GM06990 (cell line): ENCODE measurements around the gene DDX10.

Experiments used
- DNase-seq: peaks from one replicate; pipeline ENCODE4 v3.0.0-alpha.2; 2011; ENCODE audit not compliant: insufficient read length; ENCODE audit errors: extremely low read depth
- H3K27me3 ChIP-seq: replicated peaks from 2 replicates; pipeline ENCODE4 v1.6.0; 2011; ENCODE audit warnings: low read length; ENCODE audit not compliant: control insufficient read depth, insufficient read depth
- H3K36me3 ChIP-seq: 2 replicates; pipeline ENCODE4 v1.5.1; 2011; ENCODE audit warnings: low read length; ENCODE audit not compliant: control insufficient read depth, insufficient read depth
- H3K4me3 ChIP-seq: replicated peaks from 2 replicates; pipeline ENCODE4 v1.5.1; 2011; ENCODE audit warnings: low read depth, mild to moderate bottlenecking, control low read depth, low read length
- TF ChIP-seq, protein P1 (sequence below): IDR thresholded peaks from 2 replicates; pipeline ENCODE4 v1.5.1; 2011; ENCODE audit warnings: low read length, control low read depth, mild to moderate bottlenecking, inconsistent platforms; ENCODE audit not compliant: insufficient read depth, poor library complexity, severe bottlenecking

DDX10 gene

DNA sequence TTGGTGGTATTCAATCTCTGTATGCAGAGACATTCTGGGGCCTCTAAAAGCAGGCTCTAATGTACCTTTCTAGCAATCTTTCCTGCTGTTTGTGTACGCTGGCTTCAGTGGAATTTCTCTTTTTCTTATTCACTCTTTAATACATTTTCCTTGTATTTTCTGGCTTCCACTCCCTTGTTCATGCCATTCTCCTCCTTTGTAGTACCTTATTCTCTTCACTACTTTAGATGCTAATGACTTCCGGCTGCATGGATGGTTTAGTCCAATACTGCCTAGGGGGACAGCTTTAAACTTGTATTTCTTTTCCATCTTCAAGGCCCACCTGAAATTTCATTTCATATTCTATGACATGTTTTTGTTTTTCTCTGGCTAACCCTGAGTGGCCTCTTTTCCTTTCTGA, 40.2 kb downstream of the DDX10 start:
- TF ChIP-seq, protein P1, sequence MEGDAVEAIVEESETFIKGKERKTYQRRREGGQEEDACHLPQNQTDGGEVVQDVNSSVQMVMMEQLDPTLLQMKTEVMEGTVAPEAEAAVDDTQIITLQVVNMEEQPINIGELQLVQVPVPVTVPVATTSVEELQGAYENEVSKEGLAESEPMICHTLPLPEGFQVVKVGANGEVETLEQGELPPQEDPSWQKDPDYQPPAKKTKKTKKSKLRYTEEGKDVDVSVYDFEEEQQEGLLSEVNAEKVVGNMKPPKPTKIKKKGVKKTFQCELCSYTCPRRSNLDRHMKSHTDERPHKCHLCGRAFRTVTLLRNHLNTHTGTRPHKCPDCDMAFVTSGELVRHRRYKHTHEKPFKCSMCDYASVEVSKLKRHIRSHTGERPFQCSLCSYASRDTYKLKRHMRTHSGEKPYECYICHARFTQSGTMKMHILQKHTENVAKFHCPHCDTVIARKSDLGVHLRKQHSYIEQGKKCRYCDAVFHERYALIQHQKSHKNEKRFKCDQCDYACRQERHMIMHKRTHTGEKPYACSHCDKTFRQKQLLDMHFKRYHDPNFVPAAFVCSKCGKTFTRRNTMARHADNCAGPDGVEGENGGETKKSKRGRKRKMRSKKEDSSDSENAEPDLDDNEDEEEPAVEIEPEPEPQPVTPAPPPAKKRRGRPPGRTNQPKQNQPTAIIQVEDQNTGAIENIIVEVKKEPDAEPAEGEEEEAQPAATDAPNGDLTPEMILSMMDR: no peak
- no peak for DNase-seq
- H3K4me3 ChIP-seq: no peak overlapping the region
- H3K27me3 ChIP-seq: no peaks in the 10 kb centered on the region
- H3K36me3 ChIP-seq: peaks cover 3% of the 10 kb centered on the region

DNA sequence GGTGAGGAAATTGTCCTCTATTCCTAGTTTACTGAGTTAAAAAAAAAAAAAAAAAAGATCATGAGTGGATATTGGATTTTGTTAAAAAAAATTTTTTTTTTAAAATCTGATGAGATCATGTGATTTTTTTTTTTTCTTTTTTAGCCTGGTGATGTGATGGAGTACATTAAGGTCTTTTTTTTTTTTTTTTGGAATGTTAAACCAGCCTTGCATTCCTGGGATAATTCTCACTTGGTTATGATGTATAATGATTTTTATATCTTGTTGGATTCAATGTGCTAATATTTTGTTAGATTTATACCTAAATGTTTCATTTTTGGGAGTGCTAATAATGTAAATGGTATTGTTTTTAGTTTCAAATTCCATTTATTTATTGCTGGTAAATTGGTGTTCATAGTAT, 43.3 kb downstream of the DDX10 start:
- TF ChIP-seq, protein P1: no peak
- DNase-seq: no peak
- Histone ChIP-seq H3K4me3 (no peak overlapping the region), H3K36me3 (peaks cover 3% of the 10 kb centered on the region), H3K27me3 (no peaks in the 10 kb centered on the region)

DNA sequence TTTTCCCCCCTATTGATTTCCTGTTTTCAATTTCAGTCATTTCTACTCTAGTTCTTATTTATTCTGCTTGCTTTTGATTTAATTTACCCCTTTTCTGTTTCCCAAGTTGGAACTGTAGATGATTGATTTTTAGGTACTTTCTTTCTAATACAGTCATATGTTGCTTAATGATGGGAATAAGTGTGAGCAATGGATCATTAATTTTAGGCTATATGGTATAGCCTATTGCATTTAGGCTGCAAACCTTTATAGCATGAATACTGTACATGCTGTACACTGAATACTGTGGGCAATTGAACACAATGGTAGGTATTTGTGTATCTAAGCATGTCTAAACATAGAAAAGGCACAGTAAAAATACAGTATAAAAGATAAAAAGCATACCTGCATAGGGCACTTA, 44.9 kb downstream of the DDX10 start:
- TF ChIP-seq, protein P1: no peak
- H3K27me3 ChIP-seq: no peaks in the 10 kb centered on the region
- no peak for DNase-seq
- H3K4me3 ChIP-seq: no peak overlapping the region
- peaks cover 3% of the 10 kb centered on the region for H3K36me3 ChIP-seq

DNA sequence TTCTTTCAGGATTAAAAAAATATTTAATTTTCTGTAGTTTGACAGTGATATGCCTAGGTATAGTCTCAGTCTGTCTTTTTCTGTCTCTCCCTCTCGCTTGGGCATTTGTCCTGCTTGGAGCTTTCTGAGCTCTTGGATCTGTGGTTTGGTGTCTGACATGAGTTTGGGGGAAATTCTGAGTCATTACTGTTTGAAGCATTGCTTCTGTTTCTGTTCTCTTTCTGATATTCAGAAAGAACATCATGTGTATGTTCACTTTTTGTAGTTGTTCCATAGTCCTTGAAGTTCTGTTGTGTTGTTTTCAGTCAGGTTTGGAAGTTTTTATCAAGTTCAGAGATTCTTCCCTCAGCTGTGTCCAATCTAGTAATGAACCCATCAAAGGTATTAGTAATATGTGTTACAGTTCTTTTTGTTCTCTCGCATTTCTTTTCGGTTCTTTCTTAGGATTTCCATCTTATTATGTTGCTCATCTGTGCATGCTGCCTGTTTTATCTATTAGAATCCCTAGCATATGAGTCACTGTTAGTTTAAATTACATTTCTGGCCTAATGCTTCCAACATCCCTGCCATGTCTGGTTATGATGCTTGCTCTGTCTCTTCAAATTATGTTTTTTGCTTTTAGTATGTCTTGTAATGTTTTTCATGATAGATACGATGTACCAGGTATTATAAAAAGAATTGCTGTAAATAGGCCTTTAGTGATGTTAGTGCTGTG, 48.4 kb downstream of the DDX10 start:
- H3K4me3 ChIP-seq: no peak overlapping the region
- peaks cover 2% of the 10 kb centered on the region; the same call in 1 of the 2 replicates for H3K36me3 ChIP-seq
- TF ChIP-seq, protein P1: no peak
- no peak for DNase-seq
- no peaks in the 10 kb centered on the region for H3K27me3 ChIP-seq

DNA sequence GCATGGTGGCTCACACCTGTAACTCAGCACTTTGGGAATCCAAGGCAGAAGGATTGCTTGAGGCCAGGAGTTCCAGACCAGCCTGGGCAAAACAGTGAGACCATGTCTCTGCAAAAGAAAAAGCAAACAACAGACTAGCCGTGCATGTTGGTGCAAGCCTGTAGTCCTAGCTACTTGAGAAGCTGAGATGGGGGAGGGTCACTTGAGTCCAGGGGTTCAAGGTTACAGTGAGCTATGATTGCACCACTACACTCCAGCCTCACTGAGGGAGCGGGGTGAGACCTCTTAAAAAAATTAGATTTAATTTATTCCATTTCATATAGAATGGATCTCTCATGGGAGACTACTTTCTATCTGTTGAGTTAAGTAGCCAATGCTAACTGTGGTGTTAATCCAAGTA, 50.4 kb downstream of the DDX10 start:
- DNase-seq: no peak
- no peaks in the 10 kb centered on the region; the same call in 1 of the 2 replicates for H3K36me3 ChIP-seq
- H3K27me3 ChIP-seq: no peaks in the 10 kb centered on the region
- no peak overlapping the region for H3K4me3 ChIP-seq
- TF ChIP-seq, protein P1: no peak
